ENCODE data around the gene NFE2L3.

GRCh38 chr7:26191974-26192479, 40.0 kb downstream of the NFE2L3 start:
- TF ChIP-seq CTCF (conservative IDR thresholded peaks at IDR 0.05; ENCODE audit: low read length) (no peak), EZH2phosphoT487 (IDR thresholded peaks at IDR 0.05; ENCODE audit: borderline replicate concordance) (no peak)
